Measurements from ENCODE around the gene CDKN2D.
"Not testable (repeated sequence)": the region's sequence is repeated elsewhere in the genome, so short reads cannot be mapped to it uniquely, and the experiment has no call there.

CDKN2D gene

GRCh38 chr19:10532457-10532856 is 36.3 kb downstream of the CDKN2D start:
- H2BK5ac ChIP-seq (ENCODE audit: low read depth, low read length, poor library complexity) = no peak overlapping the region
- no peaks in the 10 kb centered on the region for H3K9me3 ChIP-seq (ENCODE audit: insufficient read depth, low read depth, low read length)

GRCh38 chr19:10526887-10527286 is 41.9 kb downstream of the CDKN2D start:
- H3K4ac ChIP-seq (ENCODE audit: low read depth, low read length); H3K27ac ChIP-seq (ENCODE audit: low read depth, low read length); H3K23ac ChIP-seq (ENCODE audit: low read length); H4K91ac ChIP-seq (ENCODE audit: low read depth, low read length); H4K12ac ChIP-seq (ENCODE audit: low read depth, low read length); H2BK5ac ChIP-seq (ENCODE audit: low read depth, low read length, poor library complexity); H3K4me2 ChIP-seq (ENCODE audit: low read length); H3K9ac ChIP-seq (ENCODE audit: low read length); H3K14ac ChIP-seq (ENCODE audit: low read length); H2AFZ ChIP-seq (ENCODE audit: insufficient read depth, low read length, poor library complexity); H3K18ac ChIP-seq (ENCODE audit: low read length); H3K79me1 ChIP-seq (ENCODE audit: low read length); H3K4me3 ChIP-seq (ENCODE audit: low read depth, low read length); H4K8ac ChIP-seq (ENCODE audit: low read depth, low read length); H2BK12ac ChIP-seq (ENCODE audit: low read length); H2BK120ac ChIP-seq (ENCODE audit: insufficient read depth, low read length, poor library complexity); H3K36me3 ChIP-seq (ENCODE audit: control insufficient read depth in 1 of 2, insufficient read depth in 2 of 2, low read length in 2 of 2); H3K79me2 ChIP-seq (ENCODE audit: control insufficient read depth, insufficient read depth, low read length, poor library complexity); H3K9me3 ChIP-seq (ENCODE audit: insufficient read depth, low read depth, low read length); DNase-seq; H3K27me3 ChIP-seq (ENCODE audit: insufficient read depth, low read length); H2AK5ac ChIP-seq (ENCODE audit: low read length); H3K4me1 ChIP-seq (ENCODE audit: control insufficient read depth in 1 of 2, insufficient read depth in 2 of 2, low read length in 2 of 2): not testable (repeated sequence)
- WGBS (ENCODE audit: extremely low coverage, insufficient coverage, insufficient read length) = no CpG with 5 or more reads among the region's 8 CpGs

More at GRCh38 chr19:10532457-10532856, 36.3 kb downstream of the CDKN2D start:
- Histone ChIP-seq H4K12ac (ENCODE audit: low read depth, low read length) (no peak overlapping the region), H3K4ac (ENCODE audit: low read depth, low read length) (no peak overlapping the region), H4K91ac (ENCODE audit: low read depth, low read length) (no peak overlapping the region), H3K4me2 (ENCODE audit: low read length) (no peak overlapping the region), H3K79me1 (ENCODE audit: low read length) (no peaks in the 10 kb centered on the region), H3K9ac (ENCODE audit: low read length) (no peak overlapping the region), H2AK5ac (ENCODE audit: low read length) (no peak overlapping the region), H4K8ac (ENCODE audit: low read depth, low read length) (no peak overlapping the region), H3K4me3 (ENCODE audit: low read depth, low read length) (no peak overlapping the region), H2BK120ac (ENCODE audit: insufficient read depth, low read length, poor library complexity) (no peak overlapping the region), H3K18ac (ENCODE audit: low read length) (no peak overlapping the region), H3K36me3 (ENCODE audit: control insufficient read depth in 1 of 2, insufficient read depth in 2 of 2, low read length in 2 of 2) (no peaks in the 10 kb centered on the region), H3K14ac (ENCODE audit: low read length) (no peak overlapping the region), H3K27ac (ENCODE audit: low read depth, low read length) (no peak overlapping the region), H3K79me2 (ENCODE audit: control insufficient read depth, insufficient read depth, low read length, poor library complexity) (no peaks in the 10 kb centered on the region), H2BK12ac (ENCODE audit: low read length) (no peak overlapping the region), H3K4me1 (ENCODE audit: control insufficient read depth in 1 of 2, insufficient read depth in 2 of 2, low read length in 2 of 2) (no peaks in the 10 kb centered on the region), H3K27me3 (ENCODE audit: insufficient read depth, low read length) (peaks cover 3% of the 10 kb centered on the region), H2AFZ (ENCODE audit: insufficient read depth, low read length, poor library complexity) (no peak overlapping the region), H3K23ac (ENCODE audit: low read length) (no peak overlapping the region)
- no peak for DNase-seq
- no CpG with 5 or more reads among the region's 1 CpG for WGBS (ENCODE audit: extremely low coverage, insufficient coverage, insufficient read length)

- no peak overlapping the region for H3K14ac ChIP-seq (ENCODE audit: low read length)
- H4K91ac ChIP-seq (ENCODE audit: low read depth, low read length) = no peak overlapping the region
- no peaks in the 10 kb centered on the region for H3K79me1 ChIP-seq (ENCODE audit: low read length)
- H3K27ac ChIP-seq (ENCODE audit: low read depth, low read length) = no peak overlapping the region
- H3K27me3 ChIP-seq (ENCODE audit: insufficient read depth, low read length) = no peaks in the 10 kb centered on the region
- H3K4me3 ChIP-seq (ENCODE audit: low read depth, low read length) = no peak overlapping the region
- H2BK120ac ChIP-seq (ENCODE audit: insufficient read depth, low read length, poor library complexity) = no peak overlapping the region
- no peak overlapping the region for H2AFZ ChIP-seq (ENCODE audit: insufficient read depth, low read length, poor library complexity)
- DNase-seq = peak in 1 of 2 donors; percentile 91
- no peak overlapping the region for H2BK5ac ChIP-seq (ENCODE audit: low read depth, low read length, poor library complexity)
- H3K23ac ChIP-seq (ENCODE audit: low read length) = no peak overlapping the region
- H2BK12ac ChIP-seq (ENCODE audit: low read length) = no peak overlapping the region
- H4K12ac ChIP-seq (ENCODE audit: low read depth, low read length) = no peak overlapping the region
- no CpG with 5 or more reads among the region's 7 CpGs for WGBS (ENCODE audit: extremely low coverage, insufficient coverage, insufficient read length)
- H3K36me3 ChIP-seq (ENCODE audit: control insufficient read depth in 1 of 2, insufficient read depth in 2 of 2, low read length in 2 of 2) = no peaks in the 10 kb centered on the region
- H3K4me2 ChIP-seq (ENCODE audit: low read length) = no peak overlapping the region
- H3K4ac ChIP-seq (ENCODE audit: low read depth, low read length) = no peak overlapping the region
- no peak overlapping the region for H3K18ac ChIP-seq (ENCODE audit: low read length)
- H2AK5ac ChIP-seq (ENCODE audit: low read length) = no peak overlapping the region
- H3K9ac ChIP-seq (ENCODE audit: low read length) = no peak overlapping the region
- H3K4me1 ChIP-seq (ENCODE audit: control insufficient read depth in 1 of 2, insufficient read depth in 2 of 2, low read length in 2 of 2) = no peaks in the 10 kb centered on the region
- H4K8ac ChIP-seq (ENCODE audit: low read depth, low read length) = no peak overlapping the region
- no peaks in the 10 kb centered on the region for H3K9me3 ChIP-seq (ENCODE audit: insufficient read depth, low read depth, low read length)
- no peaks in the 10 kb centered on the region for H3K79me2 ChIP-seq (ENCODE audit: control insufficient read depth, insufficient read depth, low read length, poor library complexity)
These were observed 43.1 kb downstream of the CDKN2D start for GRCh38 chr19:10525636-10526035.

- no peak overlapping the region for H2BK120ac ChIP-seq (ENCODE audit: insufficient read depth, low read length, poor library complexity)
- no peak overlapping the region for H2BK12ac ChIP-seq (ENCODE audit: low read length)
- H3K4me3 ChIP-seq (ENCODE audit: low read depth, low read length) = no peak overlapping the region
- H3K18ac ChIP-seq (ENCODE audit: low read length) = no peak overlapping the region
- peaks cover 0 to 4% of the 10 kb centered on the region in 2 experiments for H3K4me1 ChIP-seq (ENCODE audit: control insufficient read depth in 1 of 2, insufficient read depth in 2 of 2, low read length in 2 of 2)
- H3K4me2 ChIP-seq (ENCODE audit: low read length) = no peak overlapping the region
- no peaks in the 10 kb centered on the region for H3K36me3 ChIP-seq (ENCODE audit: control insufficient read depth in 1 of 2, insufficient read depth in 2 of 2, low read length in 2 of 2)
- no peak overlapping the region for H4K8ac ChIP-seq (ENCODE audit: low read depth, low read length)
- H3K9me3 ChIP-seq (ENCODE audit: insufficient read depth, low read depth, low read length) = no peaks in the 10 kb centered on the region
- no peak overlapping the region for H3K9ac ChIP-seq (ENCODE audit: low read length)
- H4K12ac ChIP-seq (ENCODE audit: low read depth, low read length) = no peak overlapping the region
- no peak overlapping the region for H4K91ac ChIP-seq (ENCODE audit: low read depth, low read length)
- no peaks in the 10 kb centered on the region for H3K79me1 ChIP-seq (ENCODE audit: low read length)
- no peak for DNase-seq
- H3K23ac ChIP-seq (ENCODE audit: low read length) = no peak overlapping the region
- no peaks in the 10 kb centered on the region for H3K79me2 ChIP-seq (ENCODE audit: control insufficient read depth, insufficient read depth, low read length, poor library complexity)
- peaks cover 3% of the 10 kb centered on the region for H3K27me3 ChIP-seq (ENCODE audit: insufficient read depth, low read length)
- no peak overlapping the region for H2AFZ ChIP-seq (ENCODE audit: insufficient read depth, low read length, poor library complexity)
- no peak overlapping the region for H3K14ac ChIP-seq (ENCODE audit: low read length)
- no CpG with 5 or more reads among the region's 3 CpGs for WGBS (ENCODE audit: extremely low coverage, insufficient coverage, insufficient read length)
- H2AK5ac ChIP-seq (ENCODE audit: low read length) = no peak overlapping the region
- no peak overlapping the region for H3K4ac ChIP-seq (ENCODE audit: low read depth, low read length)
- no peak overlapping the region for H2BK5ac ChIP-seq (ENCODE audit: low read depth, low read length, poor library complexity)
- H3K27ac ChIP-seq (ENCODE audit: low read depth, low read length) = no peak overlapping the region
These were observed 45.6 kb downstream of the CDKN2D start for GRCh38 chr19:10523135-10523636.

Measured in trophoblast cell (in vitro differentiated cells and primary cell).